AG08396 (cell line): Measurements from ENCODE around the gene ZXDC.

Experiments
- DNase-seq: peaks from one replicate; pipeline ENCODE4 v3.0.0; 2012; ENCODE audit warnings: low spot score, mixed read lengths

Gene ZXDC

GRCh38 chr3:126394179-126394976 lies 81.3 kb downstream of the ZXDC start, which contains the start of gene CFAP100:
Gene CFAP100, plus strand, starts transcription at chr3:126394909. Its CDS starts 1,092 bp downstream, at chr3:126396001.
- peak; percentile 65 for DNase-seq

- DNase-seq: no peak
These were observed 82.1 kb downstream of the ZXDC start for GRCh38 chr3:126393563-126393962.

GRCh38 chr3:126392246-126392645 lies 83.4 kb downstream of the ZXDC start:
- DNase-seq: no peak

- no peak for DNase-seq
These were observed 84.1 kb downstream of the ZXDC start for GRCh38 chr3:126391631-126392030.

DNA sequence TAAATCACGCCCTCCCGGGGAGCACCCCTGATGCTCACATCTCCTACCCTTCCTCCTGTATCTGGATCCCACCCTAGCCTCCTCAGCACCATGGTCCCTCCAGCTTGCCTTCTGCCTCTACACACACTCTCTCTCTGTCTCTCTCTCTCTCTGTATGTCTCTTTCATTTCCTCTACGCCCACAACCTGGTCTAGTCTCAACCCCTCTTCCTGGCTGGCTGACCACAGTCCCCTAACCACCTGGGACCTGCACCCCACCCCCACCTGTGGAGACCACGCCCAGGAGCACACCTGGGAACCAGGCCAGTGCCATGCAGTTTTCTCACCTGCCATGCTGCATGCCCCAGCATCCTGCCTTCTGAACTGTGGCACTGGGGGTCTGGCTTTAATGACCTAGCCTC lies 84.9 kb downstream of the ZXDC start:
- no peak for DNase-seq

GRCh38 chr3:126390201-126390600 lies 85.5 kb downstream of the ZXDC start:
- no peak for DNase-seq

- DNase-seq: no peak
These were observed 85.9 kb downstream of the ZXDC start for GRCh38 chr3:126389794-126390146.

GRCh38 chr3:126389112-126389793 lies 86.4 kb downstream of the ZXDC start:
- peak; percentile 92 for DNase-seq
